Skeletal muscle tissue (tissue), 4 donors: ENCODE data around the gene NELL1. TPM values are rescaled to one million over a fixed set of nuclear protein-coding genes. Genes with fewer than 3 reads are reported as not detected.

Experiments used
- H3K27ac ChIP-seq: one replicate; pipeline ENCODE4 v1.7.0; 2013; ENCODE audit warnings: mild to moderate bottlenecking, low read depth, low read length, inconsistent platforms
- H3K27me3 ChIP-seq, 3 donors: one replicate each; pipeline ENCODE4 v1.7.0; 2013; ENCODE audit warnings: low read length in 3 of 3; ENCODE audit not compliant: control insufficient read depth in 3 of 3, insufficient read depth in 3 of 3
- H3K36me3 ChIP-seq, 3 donors: one replicate each; pipeline ENCODE4 v1.7.0; 2013; ENCODE audit warnings: low read length in 3 of 3; ENCODE audit not compliant: control insufficient read depth in 3 of 3, insufficient read depth in 3 of 3
- H3K4me1 ChIP-seq, 3 donors: one replicate each; pipeline ENCODE4 v1.7.0; 2013; ENCODE audit warnings: low read length in 3 of 3, mild to moderate bottlenecking in 3 of 3; ENCODE audit not compliant: control insufficient read depth in 3 of 3, insufficient read depth in 3 of 3
- H3K4me3 ChIP-seq, 3 donors: one replicate each; pipeline ENCODE4 v1.7.0; 2013; ENCODE audit warnings: low read length in 3 of 3
- H3K9ac ChIP-seq, 3 donors: one replicate each; pipeline ENCODE4 v1.7.0; 2013; ENCODE audit warnings: low read length in 3 of 3, mild to moderate bottlenecking in 3 of 3, moderate library complexity in 2 of 3, low read depth in 1 of 3
- H3K9me3 ChIP-seq, 3 donors: one replicate each; pipeline ENCODE4 v1.7.0; 2013; ENCODE audit warnings: low read length in 3 of 3; ENCODE audit not compliant: control insufficient read depth in 3 of 3
- total RNA-seq: library from RNA; depleted of rRNA; stranded (reverse); fragments of >200 nt; gene quantifications from one replicate; pipeline ENCODE4 v1.2.3, GENCODE V29; 2014
- donor health status: Osteomylitis.

Gene NELL1
- total RNA-seq, 1 donor from 2014 or later, result 3.7 TPM

DNA sequence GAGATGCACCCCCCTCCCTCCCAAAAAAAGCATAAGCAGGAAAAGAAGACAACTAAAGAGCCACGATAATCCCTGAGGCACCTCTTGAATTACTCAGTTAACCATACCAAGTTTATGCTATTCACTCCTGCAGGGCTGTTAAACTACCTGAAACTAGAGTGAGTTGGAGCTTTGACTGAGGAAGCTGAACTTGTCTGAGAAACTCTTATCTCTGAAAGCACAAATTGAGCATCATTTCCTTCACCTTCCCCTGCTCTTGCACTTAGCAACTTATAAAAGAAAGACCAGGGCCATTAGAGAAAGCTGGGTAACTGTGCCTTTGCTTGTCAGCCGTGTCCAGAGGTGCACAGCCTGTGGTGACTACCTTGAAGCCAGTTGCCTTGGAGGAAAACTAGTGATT is 745.6 kb downstream of the NELL1 start:
- Histone ChIP-seq H3K9me3 (no peaks in the 10 kb centered on the region), H3K27ac (no peak overlapping the region), H3K36me3 (no peaks in the 10 kb centered on the region), H3K9ac (no peak overlapping the region), H3K4me1 (no peaks in the 10 kb centered on the region), H3K4me3 (no peak overlapping the region), H3K27me3 (no peaks in the 10 kb centered on the region)

DNA sequence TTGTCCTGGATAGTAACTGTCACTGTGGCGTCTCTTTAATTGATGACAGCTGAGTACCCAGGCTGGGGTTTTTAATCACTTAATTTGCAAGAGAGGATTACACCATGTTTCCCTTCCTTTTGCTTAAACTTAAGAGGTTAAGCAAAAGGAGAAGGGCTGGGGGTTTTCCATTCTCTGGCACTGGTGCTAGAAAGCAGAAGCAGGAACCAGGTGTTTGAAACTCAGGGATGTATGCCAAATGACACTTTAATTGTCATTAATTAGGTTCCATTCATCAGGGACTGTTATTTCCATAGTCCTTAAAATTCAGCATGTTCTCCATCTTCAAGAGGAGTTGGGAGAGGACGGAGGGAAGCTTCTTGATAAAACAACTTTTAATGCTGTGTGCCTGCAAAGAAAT is 746.2 kb downstream of the NELL1 start:
- Histone ChIP-seq H3K27ac (no peak overlapping the region), H3K27me3 (no peaks in the 10 kb centered on the region)

GRCh38 chr11:21421711-21422329 is 752.4 kb downstream of the NELL1 start:
- Histone ChIP-seq H3K4me3 (no peak overlapping the region), H3K27ac (no peak overlapping the region), H3K9ac (no peak overlapping the region), H3K27me3 (no peaks in the 10 kb centered on the region), H3K9me3 (no peaks in the 10 kb centered on the region), H3K4me1 (no peaks in the 10 kb centered on the region), H3K36me3 (no peaks in the 10 kb centered on the region)

More for the DNA sequence above, 746.2 kb downstream of the NELL1 start:
- Histone ChIP-seq H3K36me3 (no peaks in the 10 kb centered on the region), H3K4me1 (no peaks in the 10 kb centered on the region), H3K4me3 (no peak overlapping the region), H3K9ac (no peak overlapping the region), H3K9me3 (no peaks in the 10 kb centered on the region)

DNA sequence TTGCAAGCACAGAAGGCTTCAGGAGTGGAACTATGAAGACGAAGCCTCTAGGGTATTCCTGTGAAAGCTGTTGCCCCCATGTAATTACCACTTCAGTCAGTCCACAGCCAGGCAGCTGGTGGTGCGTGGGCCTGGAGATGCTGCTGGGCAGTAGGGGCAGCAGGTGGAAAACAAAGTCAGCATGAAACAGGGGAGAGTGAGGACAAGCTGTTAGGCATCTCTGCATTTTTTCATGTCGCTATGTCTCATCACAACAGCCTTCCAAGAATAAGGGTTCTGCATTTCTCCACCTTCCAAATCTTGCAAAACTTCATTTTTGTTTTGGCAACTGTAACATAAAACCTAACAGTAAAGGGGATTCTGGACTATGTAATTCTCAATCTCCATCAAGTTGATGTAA is 757.5 kb downstream of the NELL1 start:
- Histone ChIP-seq H3K27me3 (no peaks in the 10 kb centered on the region), H3K27ac (no peak overlapping the region), H3K4me3 (no peak overlapping the region), H3K9ac (no peak overlapping the region), H3K9me3 (no peaks in the 10 kb centered on the region), H3K36me3 (no peaks in the 10 kb centered on the region), H3K4me1 (no peaks in the 10 kb centered on the region)

DNA sequence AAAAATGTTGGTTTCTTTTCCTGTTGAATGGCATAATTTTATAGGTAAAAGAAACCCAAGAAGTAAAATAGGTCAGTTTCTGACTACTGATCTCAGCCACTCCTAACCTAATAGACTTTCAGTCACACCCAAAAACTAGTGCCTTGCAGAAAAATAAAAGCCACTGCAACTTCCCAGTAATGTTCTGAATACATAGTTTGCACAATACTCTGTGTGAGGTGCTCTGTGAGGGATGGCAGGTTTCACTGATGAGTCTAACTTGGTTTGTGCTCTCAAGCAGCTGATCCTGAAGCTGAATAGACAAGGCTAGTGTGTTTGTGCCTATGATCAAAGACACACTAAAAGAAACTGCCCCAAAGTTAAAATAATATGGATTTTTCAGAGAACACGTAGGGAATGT is 758.3 kb downstream of the NELL1 start:
- Histone ChIP-seq H3K4me1 (no peaks in the 10 kb centered on the region), H3K36me3 (no peaks in the 10 kb centered on the region), H3K9me3 (no peaks in the 10 kb centered on the region), H3K4me3 (no peak overlapping the region), H3K9ac (no peak overlapping the region), H3K27ac (no peak overlapping the region), H3K27me3 (no peaks in the 10 kb centered on the region)

- Histone ChIP-seq H3K4me1 (no peaks in the 10 kb centered on the region), H3K9ac (no peak overlapping the region), H3K4me3 (no peak overlapping the region), H3K36me3 (no peaks in the 10 kb centered on the region), H3K27me3 (no peaks in the 10 kb centered on the region), H3K27ac (no peak overlapping the region), H3K9me3 (no peaks in the 10 kb centered on the region)
Observed at GRCh38 chr11:21428796-21429195, 759.4 kb downstream of the NELL1 start.

DNA sequence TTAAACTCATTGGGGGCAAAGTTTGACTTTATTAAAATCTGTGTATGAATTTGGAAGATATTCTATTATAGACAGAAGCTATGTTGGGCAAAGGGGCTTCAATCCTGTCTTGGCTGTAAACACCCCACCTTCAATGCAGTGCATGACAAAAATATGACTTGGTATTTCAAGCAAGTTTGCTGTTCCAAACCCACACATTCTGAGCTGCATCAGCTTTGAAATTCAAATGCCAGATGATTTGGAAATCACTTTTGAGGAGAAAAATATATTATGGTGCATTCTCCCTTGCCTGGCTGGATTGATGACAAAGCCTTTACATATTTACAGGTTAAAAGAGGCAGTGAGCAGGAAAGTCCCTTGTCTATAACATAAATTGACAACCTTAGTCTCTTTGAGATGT is 760.0 kb downstream of the NELL1 start:
- Histone ChIP-seq H3K27me3 (no peaks in the 10 kb centered on the region), H3K27ac (no peak overlapping the region), H3K36me3 (no peaks in the 10 kb centered on the region), H3K9ac (no peak overlapping the region), H3K4me1 (no peaks in the 10 kb centered on the region), H3K4me3 (no peak overlapping the region), H3K9me3 (no peaks in the 10 kb centered on the region)

DNA sequence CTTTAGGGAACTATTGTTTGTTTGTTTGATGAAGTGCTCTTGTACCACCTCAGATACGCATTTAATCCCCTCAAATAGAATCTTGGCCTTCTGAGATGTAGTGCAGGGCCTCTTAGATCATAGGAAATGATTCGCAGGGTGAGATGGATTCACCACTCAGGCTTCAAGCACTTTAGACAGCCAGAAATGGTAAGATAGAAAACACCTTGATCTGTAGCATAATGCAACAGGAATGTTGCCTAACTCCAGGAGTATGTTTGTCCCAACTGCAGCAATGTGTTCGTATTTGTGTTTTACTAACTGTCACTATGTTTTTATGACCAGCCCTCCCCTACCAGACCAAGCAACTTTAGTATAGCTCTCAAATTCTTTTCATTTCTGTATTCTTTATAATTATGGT is 761.2 kb downstream of the NELL1 start:
- H3K4me3 ChIP-seq, result no peak overlapping the region
- H3K9ac ChIP-seq, result no peak overlapping the region
- no peak overlapping the region for H3K27ac ChIP-seq
- H3K9me3 ChIP-seq, result no peaks in the 10 kb centered on the region
- no peaks in the 10 kb centered on the region for H3K27me3 ChIP-seq
- H3K4me1 ChIP-seq, result no peaks in the 10 kb centered on the region
- H3K36me3 ChIP-seq, result no peaks in the 10 kb centered on the region

- H3K4me1 ChIP-seq, result no peaks in the 10 kb centered on the region
- H3K27ac ChIP-seq, result no peak overlapping the region
- no peak overlapping the region for H3K9ac ChIP-seq
- H3K4me3 ChIP-seq, result no peak overlapping the region
- no peaks in the 10 kb centered on the region for H3K36me3 ChIP-seq
- no peaks in the 10 kb centered on the region for H3K9me3 ChIP-seq
- no peaks in the 10 kb centered on the region for H3K27me3 ChIP-seq
Observed at GRCh38 chr11:21446939-21447590, 777.7 kb downstream of the NELL1 start.

DNA sequence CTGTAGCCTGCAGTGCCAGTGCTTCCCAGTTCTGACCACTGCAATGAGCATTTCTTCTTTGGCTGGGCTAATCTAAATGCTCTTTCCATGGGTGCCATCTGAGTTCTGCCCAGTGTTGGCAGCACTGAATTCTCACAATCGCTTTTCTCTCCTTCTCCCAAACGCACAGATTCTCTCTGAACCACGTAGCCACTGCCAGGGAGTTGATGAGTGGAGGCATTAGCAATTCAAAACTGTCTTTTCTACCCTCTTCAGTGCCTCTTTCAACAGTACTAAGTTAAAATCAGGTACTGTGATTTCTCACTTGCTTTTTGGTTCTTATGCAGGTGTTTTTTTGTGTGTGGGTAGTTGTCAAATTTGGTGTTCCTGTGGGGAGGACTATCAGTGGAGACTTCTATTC is 778.5 kb downstream of the NELL1 start:
- no peak overlapping the region for H3K9ac ChIP-seq
- no peak overlapping the region for H3K4me3 ChIP-seq
- H3K9me3 ChIP-seq, result no peaks in the 10 kb centered on the region
- no peaks in the 10 kb centered on the region for H3K27me3 ChIP-seq
- no peaks in the 10 kb centered on the region for H3K36me3 ChIP-seq
- no peak overlapping the region for H3K27ac ChIP-seq
- no peaks in the 10 kb centered on the region for H3K4me1 ChIP-seq
